ENCODE data around the gene TGFB3. TPM values are rescaled to one million over a fixed set of nuclear protein-coding genes. Genes with fewer than 3 reads are reported as not detected.

TGFB3 gene
- total and polyA plus RNA-seq, 10 donors, result 4.0 to 61.0 (median 8.3) TPM

DNA sequence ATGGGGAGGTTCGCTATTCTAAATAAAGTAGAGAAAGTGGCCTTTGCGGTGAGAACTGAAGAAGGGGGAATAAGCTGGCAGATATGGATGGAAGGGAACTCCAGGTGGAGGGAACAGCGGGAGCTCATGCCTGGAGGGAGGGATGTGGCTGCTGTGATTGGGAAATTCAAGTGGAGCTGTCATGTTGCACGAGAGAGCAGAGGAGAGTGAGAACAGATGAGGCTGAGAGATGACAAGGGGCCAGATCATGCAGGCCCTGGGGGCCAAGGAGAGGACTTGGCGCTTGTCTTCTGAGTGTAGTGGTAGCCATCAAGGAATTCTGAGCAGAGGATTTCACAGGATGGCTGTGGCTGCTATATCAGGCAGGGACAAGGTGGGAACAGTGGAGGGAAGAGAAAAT, 35.0 kb downstream of the TGFB3 start:
- peaks cover 0 to 13% (median 0%) of the 10 kb centered on the region in 6 donors for H3K36me3 ChIP-seq
- DNase-seq, result no peak
- H3K4me3 ChIP-seq, result no peak overlapping the region
- H3K27me3 ChIP-seq (replicated peaks in 1 of 7), result no peaks in the 10 kb centered on the region
- H3K27ac ChIP-seq, result no peak overlapping the region
- WGBS, 5 donors, result 94 to 96% (median 94%) methylated on average over 5 of the region's 5 CpGs
- TF ChIP-seq, protein P1, sequence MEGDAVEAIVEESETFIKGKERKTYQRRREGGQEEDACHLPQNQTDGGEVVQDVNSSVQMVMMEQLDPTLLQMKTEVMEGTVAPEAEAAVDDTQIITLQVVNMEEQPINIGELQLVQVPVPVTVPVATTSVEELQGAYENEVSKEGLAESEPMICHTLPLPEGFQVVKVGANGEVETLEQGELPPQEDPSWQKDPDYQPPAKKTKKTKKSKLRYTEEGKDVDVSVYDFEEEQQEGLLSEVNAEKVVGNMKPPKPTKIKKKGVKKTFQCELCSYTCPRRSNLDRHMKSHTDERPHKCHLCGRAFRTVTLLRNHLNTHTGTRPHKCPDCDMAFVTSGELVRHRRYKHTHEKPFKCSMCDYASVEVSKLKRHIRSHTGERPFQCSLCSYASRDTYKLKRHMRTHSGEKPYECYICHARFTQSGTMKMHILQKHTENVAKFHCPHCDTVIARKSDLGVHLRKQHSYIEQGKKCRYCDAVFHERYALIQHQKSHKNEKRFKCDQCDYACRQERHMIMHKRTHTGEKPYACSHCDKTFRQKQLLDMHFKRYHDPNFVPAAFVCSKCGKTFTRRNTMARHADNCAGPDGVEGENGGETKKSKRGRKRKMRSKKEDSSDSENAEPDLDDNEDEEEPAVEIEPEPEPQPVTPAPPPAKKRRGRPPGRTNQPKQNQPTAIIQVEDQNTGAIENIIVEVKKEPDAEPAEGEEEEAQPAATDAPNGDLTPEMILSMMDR (IDR thresholded peaks at IDR 0.05 in 8 of 11, conservative IDR thresholded peaks at IDR 0.05 in 3 of 11), result no peak
- no peak for TF ChIP-seq POLR2A (IDR thresholded peaks at IDR 0.05)
- no peak for TF ChIP-seq POLR2AphosphoS5 (IDR thresholded peaks at IDR 0.05)
- intact Hi-C loops (cut with DNase I; ENCODE audit: low total_unique reads), result no loop called here
- no peaks in the 10 kb centered on the region for H3K4me1 ChIP-seq
- H3K9me3 ChIP-seq, result no peaks in the 10 kb centered on the region

DNA sequence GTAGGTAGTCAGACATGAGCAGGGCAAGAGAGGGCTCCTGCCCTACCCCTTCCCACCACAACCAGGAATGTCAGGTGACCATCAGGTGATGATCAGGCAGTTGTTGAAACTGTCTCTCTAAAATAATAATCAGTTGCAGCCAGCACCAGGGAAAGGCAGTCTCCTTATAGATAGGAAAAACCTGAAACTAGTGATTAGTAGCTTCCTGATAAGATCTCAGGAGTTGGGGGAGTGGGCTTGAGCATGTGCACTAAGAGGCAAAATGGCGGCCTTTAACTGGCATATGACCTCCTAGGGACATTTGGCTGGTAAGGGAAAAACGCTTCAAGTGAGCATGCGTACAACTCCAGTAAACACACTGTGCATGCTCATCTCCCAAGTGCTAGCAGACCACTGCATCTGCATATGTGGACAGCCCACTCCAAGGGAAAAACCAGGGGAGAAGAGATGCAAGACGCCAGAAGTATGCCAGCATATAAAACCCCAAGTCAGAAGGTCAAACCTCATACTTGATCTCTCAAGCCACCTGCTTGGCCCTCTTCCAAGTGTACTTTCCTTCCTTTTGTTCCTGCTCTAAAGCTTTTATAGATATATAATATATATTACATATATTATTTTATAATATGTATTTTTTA, 37.1 kb downstream of the TGFB3 start:
- Histone ChIP-seq H3K4me1 (no peaks in the 10 kb centered on the region), H3K4me3 (no peak overlapping the region), H3K27me3 (replicated peaks in 1 of 7) (no peaks in the 10 kb centered on the region), H3K36me3 (peaks cover 0 to 13% (median 0%) of the 10 kb centered on the region in 6 donors), H3K27ac (no peak overlapping the region), H3K9me3 (no peaks in the 10 kb centered on the region)
- TF ChIP-seq, protein P1 (IDR thresholded peaks at IDR 0.05 in 8 of 11, conservative IDR thresholded peaks at IDR 0.05 in 3 of 11), result no peak
- TF ChIP-seq POLR2A (IDR thresholded peaks at IDR 0.05) (no peak), POLR2AphosphoS5 (IDR thresholded peaks at IDR 0.05) (no peak)
- intact Hi-C loops (cut with DNase I; ENCODE audit: low total_unique reads), result no loop called here
- no peak for DNase-seq
- 83 to 94% (median 88%) methylated on average over 4 of the region's 4 CpGs for WGBS, 5 donors

DNA sequence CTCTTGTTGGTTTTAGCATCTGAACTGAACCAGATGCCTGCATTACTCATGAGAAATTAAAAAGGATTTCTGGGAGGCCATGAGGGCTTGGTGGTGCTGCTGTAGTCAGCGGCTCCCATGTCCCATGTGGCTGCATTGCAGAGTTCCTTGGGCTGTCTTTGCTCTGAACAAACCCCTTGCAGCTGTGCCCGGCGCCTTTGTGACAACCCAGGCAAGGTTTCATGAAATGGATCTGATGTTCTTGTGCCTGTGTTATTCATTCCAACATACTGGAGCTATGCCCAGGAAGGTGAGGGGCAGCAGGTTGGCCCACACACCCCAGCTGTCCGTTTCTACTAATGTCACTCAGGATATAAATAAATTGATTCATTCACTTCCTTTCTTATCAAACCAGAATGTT, 40.8 kb downstream of the TGFB3 start:
- 76 to 91% (median 86%) methylated on average over 3 to 4 of the region's 4 CpGs for WGBS, 5 donors
- Histone ChIP-seq H3K9me3 (no peaks in the 10 kb centered on the region), H3K36me3 (peaks cover 0 to 17% (median 0%) of the 10 kb centered on the region in 6 donors), H3K27ac (no peak overlapping the region), H3K4me1 (no peaks in the 10 kb centered on the region), H3K27me3 (replicated peaks in 1 of 7) (no peaks in the 10 kb centered on the region), H3K4me3 (no peak overlapping the region)
- no peak for DNase-seq
- intact Hi-C loops (cut with DNase I; ENCODE audit: low total_unique reads), result no loop called here
- TF ChIP-seq, protein P1 (IDR thresholded peaks at IDR 0.05 in 8 of 11, conservative IDR thresholded peaks at IDR 0.05 in 3 of 11), result no peak
- TF ChIP-seq POLR2AphosphoS5 (IDR thresholded peaks at IDR 0.05) (no peak), POLR2A (IDR thresholded peaks at IDR 0.05) (no peak)

DNA sequence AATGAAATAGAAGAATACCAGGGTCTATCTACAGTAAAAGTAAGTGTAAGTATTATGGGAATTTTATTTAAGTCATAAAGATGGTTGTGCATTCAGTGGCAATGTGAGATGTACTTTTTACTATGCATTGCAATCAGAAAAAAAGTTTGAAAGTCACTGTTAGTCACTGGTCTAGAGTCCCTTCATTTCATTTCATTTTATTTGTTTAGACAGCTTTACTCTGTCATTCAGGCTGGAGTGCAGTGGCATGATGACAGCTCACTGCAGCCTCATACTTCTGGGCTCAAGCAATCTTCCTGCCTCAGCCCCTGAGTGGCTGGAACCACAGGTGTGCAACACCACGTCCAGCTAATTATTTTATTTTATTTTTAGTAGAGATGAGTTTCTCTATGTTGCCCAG, 42.6 kb downstream of the TGFB3 start:
- no peak overlapping the region for H3K27ac ChIP-seq
- peaks cover 0 to 15% (median 0%) of the 10 kb centered on the region in 6 donors for H3K36me3 ChIP-seq
- no peak overlapping the region for H3K4me3 ChIP-seq
- H3K4me1 ChIP-seq, result no peaks in the 10 kb centered on the region
- no peaks in the 10 kb centered on the region for H3K9me3 ChIP-seq
- DNase-seq, result no peak
- TF ChIP-seq POLR2AphosphoS5 (IDR thresholded peaks at IDR 0.05), result no peak
- TF ChIP-seq, protein P1 (IDR thresholded peaks at IDR 0.05 in 8 of 11, conservative IDR thresholded peaks at IDR 0.05 in 3 of 11), result no peak
- TF ChIP-seq POLR2A (IDR thresholded peaks at IDR 0.05), result no peak
- WGBS, 5 donors, result 63 to 86% (median 83%) methylated on average over 1 of the region's 1 CpG
- H3K27me3 ChIP-seq (replicated peaks in 1 of 7), result no peaks in the 10 kb centered on the region
- intact Hi-C loops (cut with DNase I; ENCODE audit: low total_unique reads), result no loop called here
